Activated T-helper 17 cell treated with anti-CD3 and anti-CD28 coated beads, Interleukin-2, amount 50 U/mL, for 72 hours (primary cell): Measurements from ENCODE around the gene NRAP. TPM values are rescaled to one million over a fixed set of nuclear protein-coding genes. Genes with fewer than 3 reads are reported as not detected.
A peak's percentile ranks its signal among the peaks of the same experiment; 100 is the strongest.

Source experiments
- ATAC-seq: fragments of 150-1000 bp; cut with Tn5 transposase; replicated peaks from 2 replicates; pipeline ENCODE4 v1.10.0; 2021; ENCODE audit warnings: mild to moderate bottlenecking, moderate library complexity
- H3K27ac Mint-ChIP-seq: one replicate; pipeline ENCODE4 v1.8.0; 2022; ENCODE audit warnings: mixed read lengths
- H3K27me3 Mint-ChIP-seq: one replicate; pipeline ENCODE4 v1.8.0; 2022; ENCODE audit warnings: mixed read lengths
- H3K36me3 Mint-ChIP-seq: one replicate; pipeline ENCODE4 v1.8.0; 2022; ENCODE audit warnings: low read depth, mild to moderate bottlenecking, mixed read lengths
- H3K4me1 Mint-ChIP-seq: one replicate; pipeline ENCODE4 v1.8.0; 2022; ENCODE audit warnings: mixed read lengths
- H3K4me3 Mint-ChIP-seq: one replicate; pipeline ENCODE4 v1.8.0; 2022; ENCODE audit warnings: mild to moderate bottlenecking, mixed read lengths
- H3K9me3 Mint-ChIP-seq: one replicate; pipeline ENCODE4 v1.8.0; 2022; ENCODE audit warnings: mixed read lengths
- total RNA-seq, 2 donors: library from RNA; stranded (reverse); gene quantifications; one replicate each; pipeline ENCODE4 v1.2.3, GENCODE V29; 2022

The NRAP gene
- total RNA-seq, 2 donors from 2014 or later, result not detected

GRCh38 chr10:113613977-113614690 lies 49.7 kb downstream of the NRAP start:
- Mint-ChIP-seq H3K36me3 (no peaks in the 10 kb centered on the region), H3K9me3 (no peaks in the 10 kb centered on the region), H3K27me3 (peaks cover 38% of the 10 kb centered on the region), H3K4me3 (no peak overlapping the region), H3K27ac (no peak overlapping the region), H3K4me1 (no peaks in the 10 kb centered on the region)
- no peak for ATAC-seq

GRCh38 chr10:113613427-113613826 lies 50.4 kb downstream of the NRAP start:
- no peaks in the 10 kb centered on the region for H3K4me1 Mint-ChIP-seq
- no peaks in the 10 kb centered on the region for H3K36me3 Mint-ChIP-seq
- H3K9me3 Mint-ChIP-seq, result no peaks in the 10 kb centered on the region
- no peak overlapping the region for H3K27ac Mint-ChIP-seq
- no peak for ATAC-seq
- H3K4me3 Mint-ChIP-seq, result no peak overlapping the region
- peaks cover 38% of the 10 kb centered on the region for H3K27me3 Mint-ChIP-seq

GRCh38 chr10:113612154-113612553 lies 51.7 kb downstream of the NRAP start:
- H3K4me1 Mint-ChIP-seq, result no peaks in the 10 kb centered on the region
- no peak overlapping the region for H3K4me3 Mint-ChIP-seq
- no peaks in the 10 kb centered on the region for H3K9me3 Mint-ChIP-seq
- H3K36me3 Mint-ChIP-seq, result no peaks in the 10 kb centered on the region
- H3K27ac Mint-ChIP-seq, result no peak overlapping the region
- H3K27me3 Mint-ChIP-seq, result peaks cover 30% of the 10 kb centered on the region
- ATAC-seq, result no peak

- Mint-ChIP-seq H3K27me3 (peaks cover 28% of the 10 kb centered on the region), H3K9me3 (no peaks in the 10 kb centered on the region), H3K4me1 (no peaks in the 10 kb centered on the region), H3K4me3 (no peak overlapping the region), H3K27ac (no peak overlapping the region), H3K36me3 (no peaks in the 10 kb centered on the region)
- ATAC-seq, result no peak
These were observed 52.9 kb downstream of the NRAP start for GRCh38 chr10:113610631-113611601.

GRCh38 chr10:113609704-113610108 lies 54.1 kb downstream of the NRAP start:
- H3K9me3 Mint-ChIP-seq, result no peaks in the 10 kb centered on the region
- peaks cover 30% of the 10 kb centered on the region for H3K27me3 Mint-ChIP-seq
- H3K4me1 Mint-ChIP-seq, result no peaks in the 10 kb centered on the region
- no peaks in the 10 kb centered on the region for H3K36me3 Mint-ChIP-seq
- H3K4me3 Mint-ChIP-seq, result no peak overlapping the region
- H3K27ac Mint-ChIP-seq, result no peak overlapping the region
- no peak for ATAC-seq

- Mint-ChIP-seq H3K27me3 (peaks cover 18% of the 10 kb centered on the region), H3K36me3 (no peaks in the 10 kb centered on the region), H3K4me1 (no peaks in the 10 kb centered on the region), H3K9me3 (no peaks in the 10 kb centered on the region), H3K27ac (no peak overlapping the region), H3K4me3 (no peak overlapping the region)
- ATAC-seq, result no peak
These were observed 58.4 kb downstream of the NRAP start for GRCh38 chr10:113605268-113605978.

GRCh38 chr10:113604572-113604971 lies 59.3 kb downstream of the NRAP start:
- no peak overlapping the region for H3K27ac Mint-ChIP-seq
- no peaks in the 10 kb centered on the region for H3K9me3 Mint-ChIP-seq
- no peaks in the 10 kb centered on the region for H3K36me3 Mint-ChIP-seq
- peaks cover 16% of the 10 kb centered on the region for H3K27me3 Mint-ChIP-seq
- H3K4me1 Mint-ChIP-seq, result no peaks in the 10 kb centered on the region
- H3K4me3 Mint-ChIP-seq, result no peak overlapping the region
- ATAC-seq, result no peak

GRCh38 chr10:113603057-113603777 lies 60.6 kb downstream of the NRAP start:
- Mint-ChIP-seq H3K4me1 (no peaks in the 10 kb centered on the region), H3K4me3 (no peak overlapping the region), H3K27me3 (peaks cover 10% of the 10 kb centered on the region), H3K36me3 (no peaks in the 10 kb centered on the region), H3K27ac (no peak overlapping the region), H3K9me3 (no peaks in the 10 kb centered on the region)
- no peak for ATAC-seq

GRCh38 chr10:113600569-113600968 lies 63.3 kb downstream of the NRAP start:
- H3K9me3 Mint-ChIP-seq, result no peaks in the 10 kb centered on the region
- no peak overlapping the region for H3K4me3 Mint-ChIP-seq
- H3K27ac Mint-ChIP-seq, result no peak overlapping the region
- no peaks in the 10 kb centered on the region for H3K36me3 Mint-ChIP-seq
- no peak for ATAC-seq
- H3K27me3 Mint-ChIP-seq, result peaks cover 10% of the 10 kb centered on the region
- H3K4me1 Mint-ChIP-seq, result no peaks in the 10 kb centered on the region

GRCh38 chr10:113594652-113595051 lies 69.2 kb downstream of the NRAP start:
- Mint-ChIP-seq H3K4me1 (no peaks in the 10 kb centered on the region), H3K36me3 (no peaks in the 10 kb centered on the region), H3K9me3 (no peaks in the 10 kb centered on the region), H3K27me3 (peaks cover 13% of the 10 kb centered on the region), H3K4me3 (no peak overlapping the region), H3K27ac (no peak overlapping the region)
- no peak for ATAC-seq

- Mint-ChIP-seq H3K27me3 (peaks cover 9% of the 10 kb centered on the region), H3K9me3 (no peaks in the 10 kb centered on the region), H3K4me3 (no peak overlapping the region), H3K27ac (no peak overlapping the region), H3K4me1 (no peaks in the 10 kb centered on the region), H3K36me3 (no peaks in the 10 kb centered on the region)
- ATAC-seq, result no peak
These were observed 71.5 kb downstream of the NRAP start for GRCh38 chr10:113592380-113592779.

GRCh38 chr10:113590581-113590980 lies 73.3 kb downstream of the NRAP start:
- ATAC-seq, result no peak
- Mint-ChIP-seq H3K27ac (no peak overlapping the region), H3K9me3 (no peaks in the 10 kb centered on the region), H3K36me3 (no peaks in the 10 kb centered on the region), H3K4me1 (no peaks in the 10 kb centered on the region), H3K27me3 (peaks cover 9% of the 10 kb centered on the region), H3K4me3 (no peak overlapping the region)

GRCh38 chr10:113589201-113589770 lies 74.6 kb downstream of the NRAP start:
- ATAC-seq, result no peak
- Mint-ChIP-seq H3K27ac (no peak overlapping the region), H3K4me3 (no peak overlapping the region), H3K27me3 (peaks cover 12% of the 10 kb centered on the region), H3K36me3 (no peaks in the 10 kb centered on the region), H3K4me1 (no peaks in the 10 kb centered on the region), H3K9me3 (no peaks in the 10 kb centered on the region)

- no peaks in the 10 kb centered on the region for H3K4me1 Mint-ChIP-seq
- H3K27me3 Mint-ChIP-seq, result peaks cover 15% of the 10 kb centered on the region
- H3K9me3 Mint-ChIP-seq, result no peaks in the 10 kb centered on the region
- H3K36me3 Mint-ChIP-seq, result no peaks in the 10 kb centered on the region
- no peak overlapping the region for H3K27ac Mint-ChIP-seq
- H3K4me3 Mint-ChIP-seq, result no peak overlapping the region
- ATAC-seq, result peak; percentile 47
These were observed 77.9 kb downstream of the NRAP start for GRCh38 chr10:113585949-113586348.
